Peyer's patch (tissue), 4 donors: Measurements from ENCODE around the gene SELENOT. TPM values are rescaled to one million over a fixed set of nuclear protein-coding genes. Genes with fewer than 3 reads are reported as not detected.

Experiments used
- DNase-seq, 3 donors: peaks; one replicate each; pipeline ENCODE4 v3.0.0-alpha.2; 2017 to 2019
- H3K27ac ChIP-seq, 4 donors: fragments of 200-600 bp; sonication (generic); one replicate each; pipeline ENCODE4 v1.5.1; 2016 to 2019
- H3K27me3 ChIP-seq, 2 donors: fragments of 200-600 bp; sonication (generic); one replicate each; pipeline ENCODE4 v1.5.1; 2019
- H3K36me3 ChIP-seq, 3 donors: fragments of 200-600 bp; sonication (generic); one replicate each; pipeline ENCODE4 v1.5.1; 2016 to 2019
- H3K4me1 ChIP-seq, 4 donors: fragments of 200-600 bp; sonication (generic); one replicate each; pipeline ENCODE4 v1.5.1; 2016 to 2019
- H3K4me3 ChIP-seq, 4 donors: fragments of 200-600 bp; sonication (generic); 1 replicate in 3 of 4; 2 replicates in 1 of 4; pipeline ENCODE4 v1.5.1; 2016 to 2019; ENCODE audit warnings: mild to moderate bottlenecking in 1 of 4
- H3K9me3 ChIP-seq, 4 donors: fragments of 200-600 bp; sonication (generic); one replicate each; pipeline ENCODE4 v1.5.1; 2016 to 2019; ENCODE audit warnings: mild to moderate bottlenecking in 1 of 4
- CTCF ChIP-seq, 6 experiments: fragments of 450-650 bp in 4 of 6; fragments of 200-600 bp in 2 of 6; sonication (generic) in 1 of 6; IDR thresholded peaks; one replicate each; pipeline ENCODE4 v1.5.1; 2017 to 2019; ENCODE audit warnings: antibody characterized with exemption in 6 of 6, mild to moderate bottlenecking in 3 of 6, moderate library complexity in 1 of 6
- POLR2A ChIP-seq, 2 donors: fragments of 450-650 bp; IDR thresholded peaks; one replicate each; pipeline ENCODE4 v1.5.1; 2017; ENCODE audit warnings: antibody characterized with exemption in 2 of 2, mild to moderate bottlenecking in 2 of 2, moderate library complexity in 2 of 2
- total RNA-seq, 4 donors: library from RNA; depleted of rRNA; stranded (reverse); fragments of >200 nt; gene quantifications; one replicate each; pipeline ENCODE4 v1.1.0, GENCODE V29; 2016

SELENOT gene
- total RNA-seq, 4 donors from 2014 or later: 30.5 to 97.6 (median 75.4) TPM

GRCh38 chr3:150631515-150632221 lies 28.5 kb downstream of the SELENOT start:
- H3K36me3 ChIP-seq: peaks cover 0 to 30% (median 0%) of the 10 kb centered on the region in 3 donors
- TF ChIP-seq CTCF (IDR thresholded peaks at IDR 0.05) (no peak), POLR2A (IDR thresholded peaks at IDR 0.05) (no peak)
- H3K4me1 ChIP-seq: no peaks in the 10 kb centered on the region
- no peak overlapping the region for H3K27ac ChIP-seq
- no peak for DNase-seq
- no peak overlapping the region for H3K4me3 ChIP-seq
- H3K27me3 ChIP-seq: no peaks in the 10 kb centered on the region
- H3K9me3 ChIP-seq: no peaks in the 10 kb centered on the region

- no peak for TF ChIP-seq POLR2A (IDR thresholded peaks at IDR 0.05)
- TF ChIP-seq CTCF (IDR thresholded peaks at IDR 0.05): no peak
Observed at GRCh38 chr3:150635076-150635475, 32.0 kb downstream of the SELENOT start.

GRCh38 chr3:150635526-150635925 lies 32.4 kb downstream of the SELENOT start:
- H3K36me3 ChIP-seq: peaks cover 0 to 11% (median 0%) of the 10 kb centered on the region in 3 donors
- H3K4me3 ChIP-seq: no peak overlapping the region
- no peaks in the 10 kb centered on the region for H3K27me3 ChIP-seq
- H3K9me3 ChIP-seq: no peaks in the 10 kb centered on the region
- no peak for DNase-seq
- TF ChIP-seq CTCF (IDR thresholded peaks at IDR 0.05): no peak
- no peak for TF ChIP-seq POLR2A (IDR thresholded peaks at IDR 0.05)
- no peaks in the 10 kb centered on the region for H3K4me1 ChIP-seq
- H3K27ac ChIP-seq: peak overlapping the region in 2 of 4 donors; percentile 43 to 58

More at GRCh38 chr3:150635076-150635475, 32.0 kb downstream of the SELENOT start:
- no peaks in the 10 kb centered on the region for H3K9me3 ChIP-seq
- H3K27me3 ChIP-seq: no peaks in the 10 kb centered on the region
- peaks cover 0 to 13% (median 0%) of the 10 kb centered on the region in 3 donors for H3K36me3 ChIP-seq
- H3K27ac ChIP-seq: peak overlapping the region in 3 of 4 donors; percentile 33 to 44 (median 43)
- no peak for DNase-seq
- H3K4me1 ChIP-seq: no peaks in the 10 kb centered on the region
- no peak overlapping the region for H3K4me3 ChIP-seq

- Histone ChIP-seq H3K4me1 (no peaks in the 10 kb centered on the region), H3K36me3 (peaks cover 0 to 6% (median 0%) of the 10 kb centered on the region in 3 donors), H3K4me3 (no peak overlapping the region), H3K27ac (peak overlapping the region in 2 of 4 donors; percentile 17 to 58), H3K27me3 (no peaks in the 10 kb centered on the region), H3K9me3 (no peaks in the 10 kb centered on the region)
- DNase-seq: no peak
- no peak for TF ChIP-seq CTCF (IDR thresholded peaks at IDR 0.05)
- no peak for TF ChIP-seq POLR2A (IDR thresholded peaks at IDR 0.05)
Observed at GRCh38 chr3:150636258-150636657, 33.1 kb downstream of the SELENOT start.

- TF ChIP-seq POLR2A (IDR thresholded peaks at IDR 0.05): no peak
- TF ChIP-seq CTCF (IDR thresholded peaks at IDR 0.05): no peak
- no peak for DNase-seq
- no peaks in the 10 kb centered on the region for H3K4me1 ChIP-seq
Observed at GRCh38 chr3:150639262-150639661, 36.1 kb downstream of the SELENOT start.

More at GRCh38 chr3:150639262-150639661, 36.1 kb downstream of the SELENOT start:
- no peaks in the 10 kb centered on the region for H3K27me3 ChIP-seq
- no peak overlapping the region for H3K4me3 ChIP-seq
- H3K27ac ChIP-seq: no peak overlapping the region
- H3K9me3 ChIP-seq: no peaks in the 10 kb centered on the region
- H3K36me3 ChIP-seq: no peaks in the 10 kb centered on the region
